Activated naive CD4-positive, alpha-beta T cell treated with anti-CD3 and anti-CD28 coated beads, Interleukin-2, amount 10 ng/mL, durations not matched to agents 7 days and 5 days (primary cell): ENCODE data around the gene TGFB1I1.

Source experiments
- CTCF ChIA-PET: fragments of 350-600 bp; sonication (Branson Sonifier 250); formaldehyde crosslinking; loops from one replicate; lab custom pipeline; 2021; ENCODE audit warnings: antibody characterized with exemption; lab: Charles Lee
- DNase-seq: peaks from one replicate; pipeline ENCODE4 v3.0.0-alpha.2; 2020
- H3K27ac Mint-ChIP-seq: one replicate; pipeline ENCODE4 v1.8.0; 2021; ENCODE audit warnings: mild to moderate bottlenecking, moderate library complexity, mixed read lengths
- H3K27me3 Mint-ChIP-seq: one replicate; pipeline ENCODE4 v1.8.0; 2021; ENCODE audit warnings: mild to moderate bottlenecking, mixed read lengths
- H3K36me3 Mint-ChIP-seq: one replicate; pipeline ENCODE4 v1.8.0; 2021; ENCODE audit warnings: mixed read lengths
- H3K4me1 Mint-ChIP-seq: one replicate; pipeline ENCODE4 v1.8.0; 2021; ENCODE audit warnings: mixed read lengths
- H3K4me3 Mint-ChIP-seq: one replicate; pipeline ENCODE4 v1.8.0; 2021; ENCODE audit warnings: mild to moderate bottlenecking, moderate library complexity, mixed read lengths
- H3K9me3 Mint-ChIP-seq: one replicate; pipeline ENCODE4 v1.8.0; 2021; ENCODE audit warnings: mixed read lengths

The TGFB1I1 gene

DNA sequence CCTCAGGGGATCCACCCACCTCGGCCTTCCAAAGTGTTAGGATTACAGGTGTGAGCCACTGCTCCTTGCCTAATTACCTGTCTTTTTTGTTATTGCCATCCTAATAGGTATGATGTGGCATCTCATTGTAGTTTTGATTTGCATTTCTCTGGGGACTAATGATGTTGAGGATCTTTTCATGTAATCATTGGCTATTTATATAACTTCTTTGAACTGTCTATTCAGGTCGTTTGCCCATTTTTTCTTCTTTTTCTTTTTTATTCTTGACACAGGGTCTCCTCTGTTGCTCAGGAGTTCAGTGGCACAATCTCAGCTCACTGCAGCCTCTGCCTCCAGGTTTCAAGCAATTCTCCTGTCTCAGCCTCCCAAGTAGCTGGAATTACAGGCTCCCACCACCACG lies 1.3 kb upstream of the TGFB1I1 start:
- Mint-ChIP-seq H3K4me3 (no peak overlapping the region), H3K4me1 (peaks cover 25% of the 10 kb centered on the region)

DNA sequence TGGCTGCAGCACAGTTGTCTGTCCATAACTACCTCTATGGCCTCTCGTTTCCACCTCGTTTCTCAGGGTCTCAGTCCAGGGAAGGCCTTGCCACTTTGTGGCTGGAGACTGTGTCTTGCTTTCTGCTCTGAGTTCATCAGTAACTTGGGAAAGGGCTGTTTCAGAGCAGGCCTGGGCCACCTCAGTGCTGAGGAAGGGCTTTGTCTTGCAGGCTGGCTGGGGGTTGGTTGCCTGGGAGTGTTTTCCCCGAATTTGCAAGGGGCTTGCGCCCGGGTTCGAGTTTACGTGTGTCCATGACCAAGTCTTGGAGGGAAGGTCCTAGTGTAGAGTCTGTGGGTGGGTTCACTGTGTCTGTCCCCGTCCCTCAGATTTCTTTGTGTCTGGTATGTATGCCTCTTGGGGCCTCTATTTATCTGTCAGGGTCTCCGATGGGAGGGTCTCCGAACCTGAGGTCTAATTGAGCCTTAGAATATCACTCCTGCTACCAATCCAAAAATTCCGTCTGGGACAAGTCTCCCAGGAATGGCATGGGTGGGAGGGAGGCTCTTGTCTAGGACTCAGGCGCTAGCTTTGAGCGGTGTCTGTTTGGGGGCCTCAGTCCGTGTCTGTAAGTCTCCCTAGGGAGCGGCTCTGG lies 594 bp upstream of the TGFB1I1 start:
- Mint-ChIP-seq H3K27ac (no peak overlapping the region), H3K9me3 (no peaks in the 10 kb centered on the region), H3K36me3 (peaks cover 10% of the 10 kb centered on the region), H3K4me1 (peaks cover 32% of the 10 kb centered on the region), H3K27me3 (peaks cover 62% of the 10 kb centered on the region), H3K4me3 (no peak overlapping the region)
- CTCF ChIA-PET, result interaction anchor here (0.9 to 2.6 kb wide), 2 partner anchors 11 to 387 kb away, joined by 4 to 13 read pairs; partner anchors contain the start of gene ARMC5
- no peak for DNase-seq

More for the DNA sequence above, 1.3 kb upstream of the TGFB1I1 start:
- DNase-seq, result no peak
- H3K27me3 Mint-ChIP-seq, result peaks cover 54% of the 10 kb centered on the region
- H3K36me3 Mint-ChIP-seq, result peaks cover 10% of the 10 kb centered on the region
- no peaks in the 10 kb centered on the region for H3K9me3 Mint-ChIP-seq
- CTCF ChIA-PET, result interaction anchor here (0.9 to 2.6 kb wide), 2 partner anchors 10 to 388 kb away, joined by 4 to 13 read pairs; partner anchors contain the start of gene ARMC5
- H3K27ac Mint-ChIP-seq, result no peak overlapping the region

- CTCF ChIA-PET, result no interaction called here
- Mint-ChIP-seq H3K4me1 (peaks cover 31% of the 10 kb centered on the region), H3K4me3 (peak overlapping the region; percentile 60), H3K36me3 (peaks cover 2% of the 10 kb centered on the region), H3K9me3 (no peaks in the 10 kb centered on the region), H3K27ac (no peak overlapping the region), H3K27me3 (peaks cover 76% of the 10 kb centered on the region)
- DNase-seq, result peak; percentile 56
These were observed 804 bp downstream of the TGFB1I1 start for GRCh38 chr16:31472709-31473203.

- Mint-ChIP-seq H3K4me3 (no peak overlapping the region), H3K27ac (no peak overlapping the region), H3K4me1 (peaks cover 35% of the 10 kb centered on the region), H3K36me3 (peaks cover 2% of the 10 kb centered on the region), H3K9me3 (no peaks in the 10 kb centered on the region), H3K27me3 (peaks cover 82% of the 10 kb centered on the region)
- CTCF ChIA-PET, result interaction anchor here (2.3 kb wide), 1 partner anchor 395 kb away, joined by 6 read pairs; no protein-coding TSS in a partner anchor
- DNase-seq, result no peak
These were observed 1.5 kb downstream of the TGFB1I1 start for GRCh38 chr16:31473264-31473984.

GRCh38 chr16:31474173-31474714 lies 2.3 kb downstream of the TGFB1I1 start:
- Mint-ChIP-seq H3K36me3 (peaks cover 2% of the 10 kb centered on the region), H3K9me3 (no peaks in the 10 kb centered on the region), H3K27me3 (peaks cover 91% of the 10 kb centered on the region), H3K4me1 (peaks cover 35% of the 10 kb centered on the region), H3K4me3 (no peak overlapping the region), H3K27ac (no peak overlapping the region)
- no peak for DNase-seq
- CTCF ChIA-PET, result interaction anchor here (2.3 to 3.2 kb wide), 2 partner anchors 13 to 394 kb away, joined by 6 to 19 read pairs; no protein-coding TSS in a partner anchor

DNA sequence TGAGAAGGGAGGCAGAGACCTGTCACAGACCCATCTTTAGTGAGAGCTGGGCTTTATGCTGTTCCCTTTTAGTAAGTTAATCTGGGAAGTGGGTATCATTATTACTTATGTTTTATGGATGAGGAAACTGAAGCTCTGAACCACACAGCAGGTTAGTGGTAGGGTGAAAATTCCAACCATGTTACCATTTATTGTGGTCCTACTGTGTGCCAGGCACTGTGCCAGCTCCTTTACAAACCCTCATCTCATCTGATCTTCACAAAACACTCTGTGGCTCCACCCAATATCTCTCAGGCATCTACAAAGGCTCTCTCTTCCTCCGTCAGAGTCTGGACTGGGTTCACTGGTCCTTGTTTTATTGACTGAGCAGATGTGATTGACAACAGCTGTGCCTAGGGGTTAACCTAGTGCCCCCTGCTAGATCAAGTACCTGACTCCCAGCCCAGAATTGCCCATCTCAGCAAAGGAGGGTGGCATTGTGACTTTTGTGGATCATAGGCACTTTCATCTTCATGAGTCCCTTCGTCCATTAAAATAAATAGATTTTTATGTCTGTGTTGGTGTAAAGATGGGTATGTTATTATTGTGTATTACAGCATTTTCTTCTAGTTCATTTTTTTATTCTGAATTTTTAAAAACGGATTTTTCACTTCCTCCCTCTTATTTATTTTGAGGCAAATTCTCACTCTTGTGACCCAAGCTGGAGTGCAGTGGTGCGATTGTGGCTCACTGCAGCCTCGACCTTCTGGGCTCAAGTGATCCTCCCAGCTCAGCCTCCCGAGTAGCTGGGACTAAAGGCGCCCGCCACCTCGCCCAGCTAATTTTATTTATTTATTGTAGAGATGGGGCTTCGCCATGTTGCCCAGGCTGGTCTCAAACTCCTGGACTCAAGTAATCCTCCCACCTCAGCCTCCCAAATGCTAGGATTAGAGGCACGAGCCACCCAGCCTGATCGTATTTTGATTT lies 3.1 kb downstream of the TGFB1I1 start:
- CTCF ChIA-PET, result interaction anchor here (2.3 to 3.2 kb wide), 2 partner anchors 14 to 393 kb away, joined by 6 to 19 read pairs; no protein-coding TSS in a partner anchor
- H3K27ac Mint-ChIP-seq, result no peak overlapping the region
- DNase-seq, result no peak
- H3K4me1 Mint-ChIP-seq, result peaks cover 35% of the 10 kb centered on the region
- peaks cover 99% of the 10 kb centered on the region for H3K27me3 Mint-ChIP-seq
- H3K36me3 Mint-ChIP-seq, result peaks cover 2% of the 10 kb centered on the region
- H3K9me3 Mint-ChIP-seq, result no peaks in the 10 kb centered on the region
- no peak overlapping the region for H3K4me3 Mint-ChIP-seq

GRCh38 chr16:31475946-31476302 lies 4.0 kb downstream of the TGFB1I1 start:
- no peaks in the 10 kb centered on the region for H3K9me3 Mint-ChIP-seq
- peaks cover 35% of the 10 kb centered on the region for H3K4me1 Mint-ChIP-seq
- H3K4me3 Mint-ChIP-seq, result peak overlapping the region; percentile 82
- CTCF ChIA-PET, result interaction anchor here (2.3 to 3.2 kb wide), 2 partner anchors 15 to 392 kb away, joined by 6 to 19 read pairs; no protein-coding TSS in a partner anchor
- no peak overlapping the region for H3K27ac Mint-ChIP-seq
- peak; percentile 38 for DNase-seq
- peaks cover 95% of the 10 kb centered on the region for H3K27me3 Mint-ChIP-seq
- peaks cover 2% of the 10 kb centered on the region for H3K36me3 Mint-ChIP-seq

GRCh38 chr16:31476303-31477219 lies 4.6 kb downstream of the TGFB1I1 start:
- Mint-ChIP-seq H3K27ac (peak overlapping the region; percentile 75), H3K4me1 (peaks cover 33% of the 10 kb centered on the region), H3K27me3 (peaks cover 93% of the 10 kb centered on the region), H3K4me3 (peak overlapping the region; percentile 82), H3K9me3 (no peaks in the 10 kb centered on the region), H3K36me3 (peaks cover 2% of the 10 kb centered on the region)
- CTCF ChIA-PET, result interaction anchor here (3.2 kb wide), 1 partner anchor 16 kb away, joined by 19 read pairs; no protein-coding TSS in a partner anchor
- DNase-seq, result peak; percentile 95

GRCh38 chr16:31477220-31478216 lies 5.6 kb downstream of the TGFB1I1 start:
- H3K4me3 Mint-ChIP-seq, result peak overlapping the region; percentile 82
- peaks cover 31% of the 10 kb centered on the region for H3K4me1 Mint-ChIP-seq
- CTCF ChIA-PET, result interaction anchor here (1.9 to 3.2 kb wide), 2 partner anchors 17 kb away, joined by 5 to 19 read pairs; no protein-coding TSS in a partner anchor
- H3K36me3 Mint-ChIP-seq, result peaks cover under 1% of the 10 kb centered on the region
- no peaks in the 10 kb centered on the region for H3K9me3 Mint-ChIP-seq
- peak; percentile 65 for DNase-seq
- peaks cover 92% of the 10 kb centered on the region for H3K27me3 Mint-ChIP-seq
- no peak overlapping the region for H3K27ac Mint-ChIP-seq

DNA sequence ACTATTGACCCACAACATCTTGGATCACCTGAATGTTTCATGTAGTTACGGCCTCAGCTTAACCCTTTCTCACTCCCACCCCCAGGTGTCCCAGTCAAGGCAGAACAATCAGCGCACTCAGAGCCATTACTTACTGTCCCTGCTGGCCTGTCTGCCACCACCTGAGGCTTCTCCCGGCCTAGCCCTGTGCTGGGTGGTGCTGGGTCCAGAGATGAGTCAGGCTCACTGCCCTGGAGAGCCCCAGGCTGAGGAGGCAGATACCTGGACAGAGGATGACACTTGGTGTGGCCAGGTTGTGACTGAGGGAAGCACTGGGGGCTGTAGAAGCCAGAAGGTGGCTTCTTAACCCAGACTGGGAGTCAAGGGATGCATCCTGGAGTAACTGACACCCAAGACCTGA lies 7.0 kb downstream of the TGFB1I1 start:
- no peak for DNase-seq
- CTCF ChIA-PET, result interaction anchor here (0.6 to 1.9 kb wide), 2 partner anchors 15 to 18 kb away, joined by 3 to 5 read pairs; no protein-coding TSS in a partner anchor
- Mint-ChIP-seq H3K36me3 (no peaks in the 10 kb centered on the region), H3K4me1 (peaks cover 23% of the 10 kb centered on the region), H3K4me3 (no peak overlapping the region), H3K27ac (no peak overlapping the region), H3K27me3 (peaks cover 90% of the 10 kb centered on the region), H3K9me3 (no peaks in the 10 kb centered on the region)

DNA sequence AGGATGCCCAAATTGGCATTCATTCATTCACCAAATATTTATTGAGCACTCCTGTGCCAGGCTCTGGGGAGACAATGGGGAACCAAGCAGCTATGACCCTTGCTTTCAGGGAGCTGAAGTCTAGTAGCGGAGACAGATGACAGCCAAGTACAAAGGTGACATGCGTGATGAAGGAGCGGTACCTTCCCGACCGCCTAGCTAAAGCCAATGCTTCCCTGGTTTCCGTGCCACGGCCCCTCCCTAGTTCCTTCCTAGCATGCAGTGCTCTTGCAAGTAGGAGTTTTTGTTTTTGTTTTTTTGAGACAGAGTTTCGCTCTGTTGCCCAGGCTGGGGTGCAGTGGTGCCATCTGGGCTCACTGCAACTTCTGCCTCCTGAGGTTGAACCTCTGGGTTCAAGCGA lies 7.8 kb downstream of the TGFB1I1 start:
- CTCF ChIA-PET, result interaction anchor here (1.1 kb wide), 1 partner anchor 389 kb away, joined by 3 read pairs; no protein-coding TSS in a partner anchor
- H3K9me3 Mint-ChIP-seq, result no peaks in the 10 kb centered on the region
- H3K4me1 Mint-ChIP-seq, result peaks cover 23% of the 10 kb centered on the region
- no peaks in the 10 kb centered on the region for H3K36me3 Mint-ChIP-seq
- H3K4me3 Mint-ChIP-seq, result no peak overlapping the region
- peaks cover 90% of the 10 kb centered on the region for H3K27me3 Mint-ChIP-seq
- H3K27ac Mint-ChIP-seq, result no peak overlapping the region
- DNase-seq, result no peak
